Liver (tissue), 9 donors: Measurements from ENCODE around the gene SOX5. TPM values are rescaled to one million over a fixed set of nuclear protein-coding genes. Genes with fewer than 3 reads are reported as not detected.

Source experiments
- DNase-seq: peaks from one replicate; pipeline ENCODE4 v3.0.0-alpha.2; 2017; ENCODE audit warnings: low spot score
- H3K27ac ChIP-seq, 2 donors: one replicate each; pipeline ENCODE4 v1.7.0; 2013; ENCODE audit warnings: inconsistent platforms in 2 of 2, low read length in 2 of 2, control low read depth in 1 of 2, low read depth in 1 of 2, mild to moderate bottlenecking in 1 of 2
- H3K27me3 ChIP-seq, 4 donors: one replicate each; pipeline versions ENCODE4 v1.6.1 to v1.7.0; 2013; ENCODE audit warnings: low read length in 3 of 4, inconsistent platforms in 1 of 4, mild to moderate bottlenecking in 1 of 4, moderate library complexity in 1 of 4; ENCODE audit not compliant: control insufficient read depth in 4 of 4, insufficient read depth in 4 of 4
- H3K36me3 ChIP-seq, 4 donors: one replicate each; pipeline versions ENCODE4 v1.6.1 to v1.7.0; 2013; ENCODE audit warnings: low read length in 3 of 4, mild to moderate bottlenecking in 3 of 4, low read depth in 1 of 4, moderate library complexity in 1 of 4; ENCODE audit not compliant: control insufficient read depth in 4 of 4, insufficient read depth in 3 of 4
- H3K4me1 ChIP-seq, 4 donors: one replicate each; pipeline versions ENCODE4 v1.6.1 to v1.7.0; 2013; ENCODE audit warnings: low read length in 3 of 4, mild to moderate bottlenecking in 3 of 4, moderate library complexity in 1 of 4; ENCODE audit not compliant: control insufficient read depth in 4 of 4, insufficient read depth in 4 of 4
- H3K4me3 ChIP-seq, 3 donors: one replicate each; pipeline versions ENCODE4 v1.6.1 to v1.7.0; 2013; ENCODE audit warnings: low read length in 3 of 3, control low read depth in 1 of 3, low read depth in 1 of 3, mild to moderate bottlenecking in 1 of 3
- H3K9ac ChIP-seq, 2 donors: one replicate each; pipeline ENCODE4 v1.7.0; 2013; ENCODE audit warnings: low read length in 2 of 2, mild to moderate bottlenecking in 2 of 2, moderate library complexity in 2 of 2, control low read depth in 1 of 2, low read depth in 1 of 2
- H3K9me3 ChIP-seq, 4 donors: one replicate each; pipeline versions ENCODE4 v1.6.1 to v1.7.0; 2013; ENCODE audit warnings: low read length in 3 of 4; ENCODE audit not compliant: control insufficient read depth in 4 of 4
- EGR1 ChIP-seq, 2 donors: IDR thresholded peaks; 2 replicates each; pipeline ENCODE4 v1.6.1; 2016 to 2018; ENCODE audit warnings: antibody characterized with exemption in 2 of 2, low read depth in 2 of 2
- FOXA1 ChIP-seq: IDR thresholded peaks from 2 replicates; pipeline ENCODE4 v1.6.1; 2016; ENCODE audit warnings: antibody characterized with exemption
- FOXA2 ChIP-seq: IDR thresholded peaks from 2 replicates; pipeline ENCODE4 v1.6.1; 2016; ENCODE audit warnings: antibody characterized with exemption
- HNF4A ChIP-seq, 2 donors: conservative IDR thresholded peaks; 2 replicates each; pipeline ENCODE4 v1.6.1; 2016; ENCODE audit warnings: antibody characterized with exemption in 2 of 2, mild to moderate bottlenecking in 2 of 2
- HNF4G ChIP-seq: IDR thresholded peaks from 2 replicates; pipeline ENCODE4 v1.6.1; 2016; ENCODE audit warnings: antibody characterized with exemption
- RXRA ChIP-seq, 2 donors: IDR thresholded peaks; 2 replicates each; pipeline ENCODE4 v1.6.1; 2017 to 2018; ENCODE audit warnings: antibody characterized with exemption in 2 of 2, mild to moderate bottlenecking in 1 of 2
- SP1 ChIP-seq: IDR thresholded peaks from 2 replicates; pipeline ENCODE4 v1.6.1; 2018; ENCODE audit warnings: antibody characterized with exemption, mild to moderate bottlenecking
- TAF1 ChIP-seq: conservative IDR thresholded peaks from 2 replicates; pipeline ENCODE4 v1.6.1; 2016; ENCODE audit warnings: antibody characterized with exemption, mild to moderate bottlenecking
- YY1 ChIP-seq: IDR thresholded peaks from 2 replicates; pipeline ENCODE4 v1.6.1; 2016; ENCODE audit warnings: antibody characterized with exemption, mild to moderate bottlenecking
- WGBS: extraction: QIAGEN DNeasy Blood & Tissue Kit; methylation state at CpG from one replicate; pipeline ENCODE4 v1.1.7; 2013; 5-methylcytosine and 5-hydroxymethylcytosine counted together
- polyA plus RNA-seq, 2 donors: library from polyadenylated mRNA; stranded (reverse) in 1 of 2; unstranded in 1 of 2; fragments of 200-250 nt in 1 of 2; fragments of >200 nt in 1 of 2; fragmentation: Nextera tagmentation in 1 of 2; extraction: Ambion mirVana in 1 of 2; gene quantifications; one replicate each; pipeline versions ENCODE4 v1.2.1 to v1.2.3, GENCODE V29; 2013 to 2015
- total RNA-seq, 2 donors: library from RNA; depleted of rRNA; stranded (reverse); fragments of >200 nt; gene quantifications; one replicate each; pipeline ENCODE4 v1.2.3, GENCODE V29; 2014
- TF ChIP-seq, protein P1 (sequence below): fragments of 150-350 bp; IDR thresholded peaks from 2 replicates; pipeline ENCODE4 v1.5.1; 2017; ENCODE audit warnings: improper control_type of control experiment, low read depth, low read length; ENCODE audit not compliant: missing input control
- TF ChIP-seq, protein P2 (sequence below): IDR thresholded peaks from 2 replicates; pipeline ENCODE4 v1.6.1; 2016; ENCODE audit warnings: antibody characterized with exemption
- TF ChIP-seq, protein P3 (sequence below): IDR thresholded peaks from 2 replicates; pipeline ENCODE4 v1.6.1; 2016; ENCODE audit warnings: antibody characterized with exemption
- TF ChIP-seq, protein P4 (sequence below): IDR thresholded peaks from 2 replicates; pipeline ENCODE4 v1.6.1; 2016; ENCODE audit warnings: antibody characterized with exemption
- donor health status: healthy.
- donor health status: healthy.
- donor health status: healthy.
- donor health status: healthy.
- donor health status: healthy.

SOX5 gene
- total and polyA plus RNA-seq, 4 donors, result 2.3 to 42.4 (median 12.3) TPM

DNA sequence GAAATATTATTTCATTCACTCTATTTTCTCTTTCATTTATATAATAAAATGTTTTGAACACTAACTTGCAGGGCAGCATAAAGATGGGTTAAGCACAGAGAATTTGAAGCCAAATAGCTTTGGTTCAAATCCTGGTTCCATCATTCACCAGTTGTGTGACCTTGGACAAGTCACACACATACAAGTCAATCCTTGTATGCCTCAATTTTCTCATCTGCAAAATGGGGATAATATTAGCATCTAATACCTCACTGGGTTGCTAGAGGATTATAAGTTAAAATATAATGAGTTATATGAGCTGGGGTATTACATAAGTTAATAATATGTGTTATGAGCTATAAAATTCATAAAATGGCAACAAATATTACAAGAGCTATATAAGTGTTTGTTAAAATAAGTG, 94.9 kb downstream of the SOX5 start:
- Histone ChIP-seq H3K36me3 (peaks cover 0 to 3% (median 0%) of the 10 kb centered on the region in 4 donors), H3K4me1 (no peaks in the 10 kb centered on the region), H3K9me3 (peaks cover 0 to 3% (median 0%) of the 10 kb centered on the region in 4 donors), H3K4me3 (no peak overlapping the region), H3K9ac (no peak overlapping the region), H3K27ac (no peak overlapping the region), H3K27me3 (no peaks in the 10 kb centered on the region)
- TF ChIP-seq RXRA (IDR thresholded peaks at IDR 0.05) (no peak), EGR1 (IDR thresholded peaks at IDR 0.05; ENCODE audit: low read depth in 2 of 2) (no peak), TAF1 (no peak), HNF4A (conservative IDR thresholded peaks at IDR 0.05) (no peak), SP1 (no peak), FOXA2 (no peak), FOXA1 (no peak), YY1 (no peak), HNF4G (no peak)
- TF ChIP-seq, protein P1, sequence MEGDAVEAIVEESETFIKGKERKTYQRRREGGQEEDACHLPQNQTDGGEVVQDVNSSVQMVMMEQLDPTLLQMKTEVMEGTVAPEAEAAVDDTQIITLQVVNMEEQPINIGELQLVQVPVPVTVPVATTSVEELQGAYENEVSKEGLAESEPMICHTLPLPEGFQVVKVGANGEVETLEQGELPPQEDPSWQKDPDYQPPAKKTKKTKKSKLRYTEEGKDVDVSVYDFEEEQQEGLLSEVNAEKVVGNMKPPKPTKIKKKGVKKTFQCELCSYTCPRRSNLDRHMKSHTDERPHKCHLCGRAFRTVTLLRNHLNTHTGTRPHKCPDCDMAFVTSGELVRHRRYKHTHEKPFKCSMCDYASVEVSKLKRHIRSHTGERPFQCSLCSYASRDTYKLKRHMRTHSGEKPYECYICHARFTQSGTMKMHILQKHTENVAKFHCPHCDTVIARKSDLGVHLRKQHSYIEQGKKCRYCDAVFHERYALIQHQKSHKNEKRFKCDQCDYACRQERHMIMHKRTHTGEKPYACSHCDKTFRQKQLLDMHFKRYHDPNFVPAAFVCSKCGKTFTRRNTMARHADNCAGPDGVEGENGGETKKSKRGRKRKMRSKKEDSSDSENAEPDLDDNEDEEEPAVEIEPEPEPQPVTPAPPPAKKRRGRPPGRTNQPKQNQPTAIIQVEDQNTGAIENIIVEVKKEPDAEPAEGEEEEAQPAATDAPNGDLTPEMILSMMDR, result no peak
- TF ChIP-seq, protein P2, sequence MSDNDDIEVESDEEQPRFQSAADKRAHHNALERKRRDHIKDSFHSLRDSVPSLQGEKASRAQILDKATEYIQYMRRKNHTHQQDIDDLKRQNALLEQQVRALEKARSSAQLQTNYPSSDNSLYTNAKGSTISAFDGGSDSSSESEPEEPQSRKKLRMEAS, result no peak
- TF ChIP-seq, protein P3, sequence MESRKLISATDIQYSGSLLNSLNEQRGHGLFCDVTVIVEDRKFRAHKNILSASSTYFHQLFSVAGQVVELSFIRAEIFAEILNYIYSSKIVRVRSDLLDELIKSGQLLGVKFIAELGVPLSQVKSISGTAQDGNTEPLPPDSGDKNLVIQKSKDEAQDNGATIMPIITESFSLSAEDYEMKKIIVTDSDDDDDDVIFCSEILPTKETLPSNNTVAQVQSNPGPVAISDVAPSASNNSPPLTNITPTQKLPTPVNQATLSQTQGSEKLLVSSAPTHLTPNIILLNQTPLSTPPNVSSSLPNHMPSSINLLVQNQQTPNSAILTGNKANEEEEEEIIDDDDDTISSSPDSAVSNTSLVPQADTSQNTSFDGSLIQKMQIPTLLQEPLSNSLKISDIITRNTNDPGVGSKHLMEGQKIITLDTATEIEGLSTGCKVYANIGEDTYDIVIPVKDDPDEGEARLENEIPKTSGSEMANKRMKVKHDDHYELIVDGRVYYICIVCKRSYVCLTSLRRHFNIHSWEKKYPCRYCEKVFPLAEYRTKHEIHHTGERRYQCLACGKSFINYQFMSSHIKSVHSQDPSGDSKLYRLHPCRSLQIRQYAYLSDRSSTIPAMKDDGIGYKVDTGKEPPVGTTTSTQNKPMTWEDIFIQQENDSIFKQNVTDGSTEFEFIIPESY, result no peak
- TF ChIP-seq, protein P4, sequence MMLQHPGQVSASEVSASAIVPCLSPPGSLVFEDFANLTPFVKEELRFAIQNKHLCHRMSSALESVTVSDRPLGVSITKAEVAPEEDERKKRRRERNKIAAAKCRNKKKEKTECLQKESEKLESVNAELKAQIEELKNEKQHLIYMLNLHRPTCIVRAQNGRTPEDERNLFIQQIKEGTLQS, result no peak
- DNase-seq, result no peak

DNA sequence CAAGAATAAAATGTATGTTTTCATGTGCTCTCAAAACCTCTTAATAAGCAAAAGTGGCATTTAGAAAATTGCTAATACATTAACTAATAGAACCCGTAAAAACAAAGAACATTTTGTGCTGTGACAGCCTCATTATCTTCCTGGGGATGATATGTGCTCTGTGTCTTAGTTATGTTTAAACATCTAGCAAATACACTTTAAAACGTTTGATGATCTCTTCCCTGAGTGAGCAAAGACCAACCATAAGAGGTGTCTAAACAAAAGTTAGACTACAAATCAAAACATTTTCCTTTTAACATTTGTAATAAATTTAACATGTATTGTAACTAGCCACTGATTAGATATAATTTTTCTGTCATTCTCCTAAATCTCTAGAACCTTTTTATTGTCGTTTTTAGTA, 95.8 kb downstream of the SOX5 start:
- no peaks in the 10 kb centered on the region for H3K27me3 ChIP-seq
- no peak overlapping the region for H3K4me3 ChIP-seq
- no peaks in the 10 kb centered on the region for H3K36me3 ChIP-seq
- DNase-seq, result no peak
- TF ChIP-seq EGR1 (IDR thresholded peaks at IDR 0.05; ENCODE audit: low read depth in 2 of 2) (no peak), YY1 (no peak)
- TF ChIP-seq, protein P3, result no peak
- H3K9ac ChIP-seq, result no peak overlapping the region
- 52% methylated on average over 3 of the region's 3 CpGs for WGBS
- H3K9me3 ChIP-seq, result no peaks in the 10 kb centered on the region
- no peaks in the 10 kb centered on the region for H3K4me1 ChIP-seq
- no peak overlapping the region for H3K27ac ChIP-seq
